GM12878 (cell line): ENCODE measurements around the gene PPIL3. TPM values are rescaled to one million over a fixed set of nuclear protein-coding genes. Genes with fewer than 3 reads are reported as not detected.

Experiments used
- ATAC-seq: fragments of 200-7000 bp; cut with Tn5 transposase; 3 replicates; pipeline ENCODE4 v1.9.1; 2020; ENCODE audit warnings: mild to moderate bottlenecking, moderate library complexity
- BruUV-seq: library from RNA; stranded (reverse); fragments of 400-500 nt; replicated peaks from 2 replicates; lab custom pipeline; 2021; lab: Mats Ljungman, UMichigan
- CTCF ChIA-PET: fragments of 300-600 bp; sonication (Branson Sonifier 250); formaldehyde crosslinking; extraction: SDS; loops from one replicate; lab custom pipeline; 2021; ENCODE audit warnings: inconsistent platforms; lab: Yijun Ruan, JAX
- POLR2A ChIA-PET: fragments of 350-600 bp; formaldehyde crosslinking; extraction: SDS; loops from one replicate; lab custom pipeline; 2021; ENCODE audit warnings: inconsistent platforms; lab: Charles Lee
- RAD21 ChIA-PET: fragments of 300-600 bp; sonication (Branson Sonifier 250); formaldehyde crosslinking; loops from one replicate; lab custom pipeline; 2023; ENCODE audit warnings: antibody characterized with exemption; ENCODE audit not compliant: unreplicated experiment; lab: Charles Lee
- SMC1A ChIA-PET: fragments of 300-600 bp; sonication (Branson Sonifier 250); formaldehyde crosslinking; loops from one replicate; lab custom pipeline; 2023; ENCODE audit not compliant: unreplicated experiment, uncharacterized antibody; lab: Charles Lee
- DNase-seq: peaks from one replicate; pipeline ENCODE4 v3.0.0-alpha.2; 2011; ENCODE audit warnings: low read depth, low spot score
- FAIRE-seq: peaks from 3 replicates; lab custom pipeline; 2011; peaks lifted over from hg19 to GRCh38; lab: Jason Lieb, UNC
- H2AFZ ChIP-seq: 2 replicates; pipeline ENCODE4 v1.6.0; 2011; ENCODE audit warnings: low read depth, low read length, control low read depth; ENCODE audit not compliant: control insufficient read depth
- H3K27ac ChIP-seq: 2 replicates; pipeline ENCODE4 v1.5.1; 2011; ENCODE audit warnings: control low read depth; ENCODE audit not compliant: control insufficient read depth, insufficient read depth
- H3K27me3 ChIP-seq, 2 experiments: replicated peaks in 1 of 2; 2 replicates each; pipeline versions ENCODE4 v1.6.0 to v1.6.1; 2011; ENCODE audit warnings: low read length in 1 of 2; ENCODE audit not compliant: control insufficient read depth in 2 of 2, insufficient read depth in 2 of 2
- H3K36me3 ChIP-seq, 2 experiments: 2 replicates each; pipeline ENCODE4 v1.5.1; 2011; ENCODE audit warnings: low read length in 1 of 2; ENCODE audit not compliant: control insufficient read depth in 2 of 2, insufficient read depth in 2 of 2
- H3K4me1 ChIP-seq: 2 replicates; pipeline ENCODE4 v1.6.1; 2011; ENCODE audit warnings: mild to moderate bottlenecking, low read length, moderate library complexity, mixed read lengths; ENCODE audit not compliant: control insufficient read depth, insufficient read depth
- H3K4me2 ChIP-seq: 2 replicates; pipeline ENCODE4 v1.6.0; 2011; ENCODE audit warnings: control low read depth; ENCODE audit not compliant: control insufficient read depth, insufficient read depth
- H3K4me3 ChIP-seq: fragments of 200-600 bp; sonication (generic); 2 replicates; pipeline ENCODE4 v1.5.1; 2016
- H3K79me2 ChIP-seq: 2 replicates; pipeline ENCODE4 v1.6.0; 2011; ENCODE audit warnings: low read length; ENCODE audit not compliant: control insufficient read depth, insufficient read depth
- H3K9ac ChIP-seq: 2 replicates; pipeline ENCODE4 v1.8.0; 2011; ENCODE audit warnings: low read length, control low read depth, mixed read lengths; ENCODE audit not compliant: control insufficient read depth, insufficient read depth
- H3K9me3 ChIP-seq: replicated peaks from 3 replicates; pipeline ENCODE4 v1.5.1; 2011; ENCODE audit warnings: mild to moderate bottlenecking, low read length; ENCODE audit not compliant: control insufficient read depth, insufficient read depth
- H4K20me1 ChIP-seq: 2 replicates; pipeline ENCODE4 v1.6.0; 2011; ENCODE audit not compliant: control insufficient read depth, insufficient read depth
- ASH2L ChIP-seq: fragments of 300-600, 200-600 bp; sonication (generic); IDR thresholded peaks from 2 replicates; pipeline ENCODE4 v1.6.1; 2017; ENCODE audit warnings: low read depth, mild to moderate bottlenecking, borderline replicate concordance
- ATF7 ChIP-seq: fragments of 450-650 bp; IDR thresholded peaks from 2 replicates; pipeline ENCODE4 v1.6.1; 2016; ENCODE audit warnings: low read depth, mild to moderate bottlenecking
- BRCA1 ChIP-seq: IDR thresholded peaks from 2 replicates; pipeline ENCODE4 v1.6.1; 2011; ENCODE audit warnings: low read depth, low read length, improper control_type of control experiment
- CBFB ChIP-seq: IDR thresholded peaks from 2 replicates; pipeline ENCODE4 v1.6.1; 2016; ENCODE audit warnings: antibody characterized with exemption, low read depth
- CBX3 ChIP-seq: fragments of 200-600 bp; sonication (generic); IDR thresholded peaks from 2 replicates; pipeline ENCODE4 v1.6.1; 2016; ENCODE audit warnings: low read depth, borderline replicate concordance
- CBX5 ChIP-seq: sonication (generic); IDR thresholded peaks from 2 replicates; pipeline ENCODE4 v1.6.1; 2016; ENCODE audit warnings: low read depth, moderate library complexity, mild to moderate bottlenecking, inconsistent platforms
- CHD2 ChIP-seq: IDR thresholded peaks from 2 replicates; pipeline ENCODE4 v1.6.1; 2011; ENCODE audit warnings: low read depth, low read length, improper control_type of control experiment, borderline replicate concordance
- FOS ChIP-seq: IDR thresholded peaks from 3 replicates; pipeline ENCODE4 v1.6.1; 2011; ENCODE audit warnings: borderline replicate concordance; ENCODE audit not compliant: insufficient read length; ENCODE audit errors: extremely low read depth
- SP1 ChIP-seq: IDR thresholded peaks from one replicate; pipeline ENCODE4 v1.6.1; 2011; ENCODE audit warnings: low read depth, low read length
- SUPT20H ChIP-seq: IDR thresholded peaks from 2 replicates; pipeline ENCODE4 v1.6.1; 2011; ENCODE audit warnings: low read depth, mild to moderate bottlenecking, low read length, moderate library complexity, borderline replicate concordance; ENCODE audit not compliant: control insufficient read depth
- YY1 ChIP-seq: IDR thresholded peaks from 2 replicates; pipeline ENCODE4 v1.6.1; 2011; ENCODE audit warnings: low read depth, mild to moderate bottlenecking, low read length
- ZSCAN29 ChIP-seq: fragments of 450-650 bp; IDR thresholded peaks from 2 replicates; pipeline ENCODE4 v1.6.1; 2017; ENCODE audit warnings: mild to moderate bottlenecking, moderate library complexity
- in situ Hi-C: fragments of 300-500 bp; cut with MboI; formaldehyde crosslinking; loops from 9 replicates; pipeline ENCODE4 v1.14.3; 2018; ENCODE audit warnings: mixed read lengths
- intact Hi-C: fragments of 100-400 bp; cut with micrococcal nuclease; formaldehyde crosslinking; loops from one replicate; pipeline ENCODE4 v1.14.2; 2022; ENCODE audit not compliant: unreplicated experiment
- polyA plus RNA-seq, 11 experiments: library from polyadenylated mRNA; depleted of rRNA in 4 of 11; unstranded in 6 of 11; stranded (reverse) in 5 of 11; fragments of >200 nt; fragmentation: Nextera tagmentation in 4 of 11; fragmentation: Illumina TruSeq in 1 of 11; extraction: Ambion mirVana in 4 of 11; extraction: Trizol in 1 of 11; gene quantifications; 1 replicate in 1 of 11; 2 replicates in 10 of 11; pipeline versions ENCODE4 v1.2.1 to v1.2.3, GENCODE V29; 2011 to 2016; ENCODE audit warnings: inconsistent platforms in 2 of 11, missing spikeins in 2 of 11, low read depth in 1 of 11
- total RNA-seq, 4 experiments: library from RNA; depleted of rRNA in 3 of 4; stranded (reverse); fragments of >200 nt in 3 of 4; fragmentation: Illumina TruSeq in 1 of 4; extraction: Trizol in 1 of 4; gene quantifications; 2 replicates each; pipeline versions ENCODE4 v1.2.1 to v1.2.3, GENCODE V29; 2013 to 2021
- TF ChIP-seq, protein P1 (sequence below): fragments of 450-650 bp; IDR thresholded peaks from 2 replicates; pipeline ENCODE4 v1.6.1; 2016; ENCODE audit warnings: mild to moderate bottlenecking, moderate library complexity, borderline replicate concordance
- TF ChIP-seq, protein P2 (sequence below): IDR thresholded peaks from 2 replicates; pipeline ENCODE4 v1.6.1; 2012; ENCODE audit warnings: low read length, inconsistent platforms
- TF ChIP-seq, protein P3 (sequence below): fragments of 450-650 bp; IDR thresholded peaks from 2 replicates; pipeline ENCODE4 v1.6.1; 2014; ENCODE audit warnings: mild to moderate bottlenecking

Gene PPIL3
- total and polyA plus RNA-seq, 10 of the 15 experiments (the other 5 are each of a cell fraction or from before 2014, with no cell fraction given): 33.8 to 176 (median 59.1) TPM

DNA sequence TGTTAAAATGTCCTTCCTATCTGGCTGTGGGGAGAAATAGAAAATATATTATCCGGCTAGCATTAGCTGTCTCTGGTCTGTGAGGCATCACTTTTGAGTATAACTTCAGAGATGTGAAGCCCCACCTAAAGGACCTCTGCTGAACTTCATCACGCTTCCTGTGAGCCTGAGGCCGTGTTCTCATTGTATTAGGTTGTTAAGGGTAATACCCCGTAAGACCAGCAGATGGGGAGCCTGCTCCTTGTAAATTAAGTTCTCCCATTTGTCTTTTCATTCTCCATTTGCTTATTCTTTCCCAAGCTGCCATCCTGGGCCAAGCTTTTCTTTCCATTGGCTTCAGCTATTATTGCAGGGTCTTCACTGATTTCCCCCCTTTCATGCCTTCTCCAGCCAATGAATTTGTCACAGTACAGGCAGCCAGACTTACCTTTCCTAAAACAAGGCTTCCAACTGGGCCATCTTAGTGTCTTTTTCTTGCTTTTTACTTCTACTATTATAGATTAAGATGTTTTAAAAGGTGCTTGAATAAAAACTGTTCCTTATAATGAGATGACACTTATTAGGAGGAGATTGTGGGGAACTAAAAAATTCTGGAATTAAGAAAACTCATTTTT is 12.7 kb upstream of the PPIL3 start (continued):
- TF ChIP-seq, protein P1, sequence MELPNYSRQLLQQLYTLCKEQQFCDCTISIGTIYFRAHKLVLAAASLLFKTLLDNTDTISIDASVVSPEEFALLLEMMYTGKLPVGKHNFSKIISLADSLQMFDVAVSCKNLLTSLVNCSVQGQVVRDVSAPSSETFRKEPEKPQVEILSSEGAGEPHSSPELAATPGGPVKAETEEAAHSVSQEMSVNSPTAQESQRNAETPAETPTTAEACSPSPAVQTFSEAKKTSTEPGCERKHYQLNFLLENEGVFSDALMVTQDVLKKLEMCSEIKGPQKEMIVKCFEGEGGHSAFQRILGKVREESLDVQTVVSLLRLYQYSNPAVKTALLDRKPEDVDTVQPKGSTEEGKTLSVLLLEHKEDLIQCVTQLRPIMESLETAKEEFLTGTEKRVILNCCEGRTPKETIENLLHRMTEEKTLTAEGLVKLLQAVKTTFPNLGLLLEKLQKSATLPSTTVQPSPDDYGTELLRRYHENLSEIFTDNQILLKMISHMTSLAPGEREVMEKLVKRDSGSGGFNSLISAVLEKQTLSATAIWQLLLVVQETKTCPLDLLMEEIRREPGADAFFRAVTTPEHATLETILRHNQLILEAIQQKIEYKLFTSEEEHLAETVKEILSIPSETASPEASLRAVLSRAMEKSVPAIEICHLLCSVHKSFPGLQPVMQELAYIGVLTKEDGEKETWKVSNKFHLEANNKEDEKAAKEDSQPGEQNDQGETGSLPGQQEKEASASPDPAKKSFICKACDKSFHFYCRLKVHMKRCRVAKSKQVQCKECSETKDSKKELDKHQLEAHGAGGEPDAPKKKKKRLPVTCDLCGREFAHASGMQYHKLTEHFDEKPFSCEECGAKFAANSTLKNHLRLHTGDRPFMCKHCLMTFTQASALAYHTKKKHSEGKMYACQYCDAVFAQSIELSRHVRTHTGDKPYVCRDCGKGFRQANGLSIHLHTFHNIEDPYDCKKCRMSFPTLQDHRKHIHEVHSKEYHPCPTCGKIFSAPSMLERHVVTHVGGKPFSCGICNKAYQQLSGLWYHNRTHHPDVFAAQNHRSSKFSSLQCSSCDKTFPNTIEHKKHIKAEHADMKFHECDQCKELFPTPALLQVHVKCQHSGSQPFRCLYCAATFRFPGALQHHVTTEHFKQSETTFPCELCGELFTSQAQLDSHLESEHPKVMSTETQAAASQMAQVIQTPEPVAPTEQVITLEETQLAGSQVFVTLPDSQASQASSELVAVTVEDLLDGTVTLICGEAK: no peak

DNA sequence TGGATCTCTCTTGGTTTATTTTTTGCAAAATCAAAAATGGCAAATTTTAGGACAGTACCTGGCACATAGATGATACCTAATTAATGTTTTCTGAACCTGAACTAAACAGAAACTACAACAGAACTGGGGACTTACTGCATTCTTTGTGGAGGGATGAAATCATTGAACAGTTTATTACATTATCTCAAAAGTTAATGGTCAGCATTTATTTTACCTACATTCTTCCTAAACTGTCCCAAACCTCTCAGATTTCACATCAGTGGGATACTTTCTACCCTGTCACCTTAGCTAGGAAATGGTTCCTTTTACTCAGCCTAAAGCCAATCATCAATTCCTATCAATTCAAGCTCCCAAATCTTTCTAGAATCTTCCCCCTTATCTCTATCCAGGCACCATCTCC is 10.6 kb upstream of the PPIL3 start:
- Histone ChIP-seq H3K4me1 (no peaks in the 10 kb centered on the region), H3K79me2 (no peaks in the 10 kb centered on the region), H3K27ac (no peak overlapping the region), H3K27me3 (no peaks in the 10 kb centered on the region), H3K4me2 (no peak overlapping the region), H3K9ac (no peak overlapping the region), H3K4me3 (no peak overlapping the region), H3K9me3 (no peaks in the 10 kb centered on the region), H4K20me1 (no peaks in the 10 kb centered on the region), H3K36me3 (peaks cover 5 to 44% of the 10 kb centered on the region in 2 experiments), H2AFZ (no peak overlapping the region)
- ChIA-PET CTCF (interaction anchor here (1.0 to 1.5 kb wide), 3 partner anchors 9 to 278 kb away, joined by 3 to 4 read pairs (median 3); no protein-coding TSS in a partner anchor), SMC1A (interaction anchor here (0.5 kb wide), 1 partner anchor 14 kb away, joined by 3 read pairs; no protein-coding TSS in a partner anchor), POLR2A (no interaction called here), RAD21 (no interaction called here)
- BruUV-seq: no TSS peak
- FAIRE-seq: no peak
- no peak for DNase-seq
- in situ Hi-C loops: no loop called here
- ATAC-seq: no peak
- intact Hi-C loops: no loop called here
- TF ChIP-seq CBFB (no peak), SP1 (no peak), SUPT20H (no peak), BRCA1 (no peak), ZSCAN29 (no peak), CHD2 (no peak), ATF7 (no peak), CBX5 (no peak), YY1 (no peak), FOS (no peak), CBX3 (no peak), ASH2L (no peak)
- TF ChIP-seq, protein P2, sequence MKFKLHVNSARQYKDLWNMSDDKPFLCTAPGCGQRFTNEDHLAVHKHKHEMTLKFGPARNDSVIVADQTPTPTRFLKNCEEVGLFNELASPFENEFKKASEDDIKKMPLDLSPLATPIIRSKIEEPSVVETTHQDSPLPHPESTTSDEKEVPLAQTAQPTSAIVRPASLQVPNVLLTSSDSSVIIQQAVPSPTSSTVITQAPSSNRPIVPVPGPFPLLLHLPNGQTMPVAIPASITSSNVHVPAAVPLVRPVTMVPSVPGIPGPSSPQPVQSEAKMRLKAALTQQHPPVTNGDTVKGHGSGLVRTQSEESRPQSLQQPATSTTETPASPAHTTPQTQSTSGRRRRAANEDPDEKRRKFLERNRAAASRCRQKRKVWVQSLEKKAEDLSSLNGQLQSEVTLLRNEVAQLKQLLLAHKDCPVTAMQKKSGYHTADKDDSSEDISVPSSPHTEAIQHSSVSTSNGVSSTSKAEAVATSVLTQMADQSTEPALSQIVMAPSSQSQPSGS: no peak
- TF ChIP-seq, protein P3, sequence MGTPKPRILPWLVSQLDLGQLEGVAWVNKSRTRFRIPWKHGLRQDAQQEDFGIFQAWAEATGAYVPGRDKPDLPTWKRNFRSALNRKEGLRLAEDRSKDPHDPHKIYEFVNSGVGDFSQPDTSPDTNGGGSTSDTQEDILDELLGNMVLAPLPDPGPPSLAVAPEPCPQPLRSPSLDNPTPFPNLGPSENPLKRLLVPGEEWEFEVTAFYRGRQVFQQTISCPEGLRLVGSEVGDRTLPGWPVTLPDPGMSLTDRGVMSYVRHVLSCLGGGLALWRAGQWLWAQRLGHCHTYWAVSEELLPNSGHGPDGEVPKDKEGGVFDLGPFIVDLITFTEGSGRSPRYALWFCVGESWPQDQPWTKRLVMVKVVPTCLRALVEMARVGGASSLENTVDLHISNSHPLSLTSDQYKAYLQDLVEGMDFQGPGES: no peak
